Fibroblast of pulmonary artery (primary cell): ENCODE measurements around the gene PACS2.
A peak's percentile ranks its signal among the peaks of the same experiment; 100 is the strongest.

ENCODE experiments used
- DNase-seq: peaks from one replicate; pipeline ENCODE4 v3.0.0-alpha.2; 2010; ENCODE audit warnings: low read depth
- H3K4me3 ChIP-seq: replicated peaks from 2 replicates; pipeline ENCODE4 v1.5.1; 2011; ENCODE audit warnings: low read depth, mild to moderate bottlenecking, control low read depth, low read length, moderate library complexity
- TF ChIP-seq, protein P1 (sequence below): IDR thresholded peaks from 2 replicates; pipeline ENCODE4 v1.5.1; 2011; ENCODE audit warnings: mild to moderate bottlenecking, control low read depth, low read length, inconsistent platforms; ENCODE audit errors: missing control alignments

The PACS2 gene

DNA sequence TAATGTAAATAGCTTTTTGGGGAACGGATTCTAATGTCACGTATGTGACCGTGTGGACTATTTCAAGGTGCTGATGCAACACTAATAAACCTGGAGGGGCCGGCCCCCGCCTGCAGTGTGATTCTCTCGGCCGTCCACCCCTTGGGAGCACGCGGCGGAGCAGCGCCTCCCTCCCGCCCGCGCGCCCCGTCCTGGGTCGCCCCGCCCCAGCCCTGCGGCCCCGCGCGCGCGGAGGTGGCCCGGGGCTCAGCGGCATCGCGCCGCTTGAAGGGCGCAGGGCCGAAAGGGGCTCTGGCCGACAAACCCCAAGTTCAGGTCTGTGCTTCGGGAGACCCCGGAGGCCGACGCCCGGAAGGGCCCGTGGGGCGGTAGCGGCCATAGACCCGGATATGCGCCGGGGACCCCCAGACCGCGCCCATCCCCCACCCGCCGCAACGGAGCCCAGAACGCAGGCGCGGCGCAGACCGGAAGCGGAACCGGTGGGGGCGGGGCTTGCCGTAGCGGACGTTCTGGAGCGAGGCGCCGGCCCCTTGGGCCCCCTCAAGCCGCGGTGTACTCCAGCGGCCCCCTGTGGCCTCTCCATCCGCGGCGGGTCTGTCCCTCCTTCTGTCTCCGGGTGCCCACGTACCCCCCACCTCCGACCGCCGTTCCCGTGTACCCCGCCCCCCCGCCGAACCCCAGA is 83.6 kb downstream of the PACS2 start, which contains the start of gene TEX22:
TSS of gene TEX22 (plus strand) at position 495 of the 682 bp plus-strand sequence. CDS start 803 bp downstream, outside the sequence.
- peak; percentile 81 for DNase-seq
- TF ChIP-seq, protein P1, sequence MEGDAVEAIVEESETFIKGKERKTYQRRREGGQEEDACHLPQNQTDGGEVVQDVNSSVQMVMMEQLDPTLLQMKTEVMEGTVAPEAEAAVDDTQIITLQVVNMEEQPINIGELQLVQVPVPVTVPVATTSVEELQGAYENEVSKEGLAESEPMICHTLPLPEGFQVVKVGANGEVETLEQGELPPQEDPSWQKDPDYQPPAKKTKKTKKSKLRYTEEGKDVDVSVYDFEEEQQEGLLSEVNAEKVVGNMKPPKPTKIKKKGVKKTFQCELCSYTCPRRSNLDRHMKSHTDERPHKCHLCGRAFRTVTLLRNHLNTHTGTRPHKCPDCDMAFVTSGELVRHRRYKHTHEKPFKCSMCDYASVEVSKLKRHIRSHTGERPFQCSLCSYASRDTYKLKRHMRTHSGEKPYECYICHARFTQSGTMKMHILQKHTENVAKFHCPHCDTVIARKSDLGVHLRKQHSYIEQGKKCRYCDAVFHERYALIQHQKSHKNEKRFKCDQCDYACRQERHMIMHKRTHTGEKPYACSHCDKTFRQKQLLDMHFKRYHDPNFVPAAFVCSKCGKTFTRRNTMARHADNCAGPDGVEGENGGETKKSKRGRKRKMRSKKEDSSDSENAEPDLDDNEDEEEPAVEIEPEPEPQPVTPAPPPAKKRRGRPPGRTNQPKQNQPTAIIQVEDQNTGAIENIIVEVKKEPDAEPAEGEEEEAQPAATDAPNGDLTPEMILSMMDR = peak; percentile 9
- H3K4me3 ChIP-seq = peak within 1 kb of the TSS; percentile 72

DNA sequence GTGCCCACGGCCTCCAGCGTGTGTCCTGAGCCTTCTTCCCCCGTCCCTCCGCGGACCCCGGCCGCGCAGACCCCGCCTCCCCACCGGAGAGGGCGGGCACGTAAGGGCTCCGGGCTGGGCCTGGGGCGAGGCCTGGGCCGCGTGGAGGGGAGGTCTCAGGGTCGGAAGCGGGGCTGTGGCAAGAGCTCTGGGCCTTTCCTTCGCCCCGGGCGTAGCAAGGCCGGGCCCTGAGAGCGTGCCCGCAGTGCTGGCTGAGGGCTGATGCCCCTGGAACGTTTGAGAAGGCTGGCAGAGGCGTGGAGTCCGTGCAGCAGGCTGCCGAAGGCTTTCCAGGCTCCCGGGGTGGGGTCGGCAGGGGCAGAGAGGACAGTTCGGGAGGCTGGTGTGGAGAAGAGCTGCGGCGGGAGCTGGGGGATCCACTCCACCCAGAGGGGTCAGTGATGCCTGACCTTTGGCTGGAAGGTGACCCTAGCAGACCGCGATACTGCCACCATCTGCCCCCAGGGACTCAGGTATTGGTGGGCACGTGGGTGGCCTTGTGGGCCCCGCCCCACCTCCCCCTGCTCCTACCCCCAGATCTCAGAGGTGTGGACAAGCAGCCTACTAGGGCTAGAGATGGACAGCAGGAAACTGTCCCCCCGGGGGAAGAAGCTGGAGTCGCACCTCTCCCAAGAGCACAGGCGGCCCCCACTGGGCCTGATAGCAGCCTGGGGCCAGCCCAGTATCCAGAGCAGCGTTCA is 84.3 kb downstream of the PACS2 start:
- peak overlapping the region; percentile 72 for H3K4me3 ChIP-seq
- TF ChIP-seq, protein P1 = no peak
- peak; percentile 39 for DNase-seq

DNA sequence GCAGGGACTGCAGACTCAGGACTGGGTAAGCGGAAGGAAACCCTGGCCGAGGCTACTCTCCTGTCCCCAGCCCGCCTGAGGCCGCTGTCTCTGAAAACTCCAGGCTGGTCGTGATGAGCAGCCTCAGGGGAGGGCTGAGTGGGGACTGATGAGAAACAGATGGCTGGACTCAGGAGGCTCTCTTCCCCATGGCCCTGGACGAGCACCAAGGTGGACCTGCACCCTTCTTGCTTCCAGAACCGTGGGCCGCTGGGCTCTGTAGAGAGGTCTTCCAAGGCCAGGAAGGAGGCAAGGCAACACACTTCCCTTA is 84.9 kb downstream of the PACS2 start:
- H3K4me3 ChIP-seq = peak overlapping the region; percentile 72
- TF ChIP-seq, protein P1 = no peak

DNA sequence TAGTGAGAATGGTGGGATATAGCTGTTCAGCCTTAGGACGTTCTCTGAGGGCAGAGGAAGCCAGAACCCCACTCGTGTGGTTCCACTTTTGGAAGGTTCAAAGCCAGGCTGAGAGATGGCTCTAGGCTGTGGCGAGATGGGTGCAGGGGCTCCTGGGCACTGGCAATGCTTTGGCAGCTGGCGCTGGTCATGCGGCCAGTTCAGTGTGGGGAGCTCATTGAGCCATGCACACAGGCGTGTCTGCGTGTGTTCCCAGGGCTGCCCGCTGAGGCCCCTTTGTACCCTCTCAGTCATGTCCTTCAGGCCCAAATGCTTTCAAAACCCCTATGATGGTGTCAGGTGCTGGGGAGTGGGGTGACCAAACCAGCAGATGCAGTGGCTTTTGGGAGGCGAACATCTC is 85.5 kb downstream of the PACS2 start:
- no peak for DNase-seq
- TF ChIP-seq, protein P1 = no peak
- H3K4me3 ChIP-seq = no peak overlapping the region

More for the DNA sequence above, 84.9 kb downstream of the PACS2 start:
- DNase-seq = no peak

DNA sequence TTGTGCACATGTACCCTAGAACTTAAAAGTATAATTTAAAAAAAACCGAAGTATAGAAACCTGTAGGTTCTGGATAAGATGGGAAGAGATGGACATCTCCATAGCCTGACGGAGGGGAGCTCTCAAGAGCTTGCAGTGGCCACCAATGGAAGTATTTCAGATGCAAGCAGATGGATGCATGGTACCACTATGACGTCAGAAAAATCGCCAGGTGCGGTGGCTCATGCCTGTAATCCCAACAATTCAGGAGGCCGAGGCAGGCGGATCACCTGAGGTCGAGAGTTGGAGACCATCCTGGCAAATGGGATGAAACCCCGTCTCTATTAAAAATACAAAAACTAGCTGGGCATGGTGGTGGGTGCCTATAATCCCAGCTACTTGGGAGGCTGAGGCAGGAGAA is 87.2 kb downstream of the PACS2 start:
- DNase-seq = no peak
- TF ChIP-seq, protein P1 = no peak

DNA sequence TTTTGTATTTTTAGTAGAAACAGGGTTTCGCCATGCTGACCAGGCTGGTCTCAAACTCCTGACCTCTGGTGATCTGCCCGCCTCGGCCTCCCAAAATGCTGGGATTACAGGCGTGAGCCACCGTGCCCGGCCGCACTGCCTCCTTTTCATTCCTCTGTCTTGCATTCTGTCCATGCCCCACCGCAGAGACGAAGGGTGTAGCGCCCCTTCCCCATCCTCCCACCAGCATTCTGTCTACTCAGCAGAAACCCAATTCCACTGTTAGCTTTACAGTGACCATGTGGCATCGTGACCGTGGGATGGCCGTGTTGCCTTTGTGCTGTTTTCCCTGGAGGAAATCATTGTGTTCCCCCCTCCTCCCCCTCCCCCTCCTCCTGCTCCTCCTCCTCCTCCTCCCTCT is 94.0 kb downstream of the PACS2 start:
- no peak overlapping the region for H3K4me3 ChIP-seq
- no peak for DNase-seq
- TF ChIP-seq, protein P1 = no peak

More for the DNA sequence above, 87.2 kb downstream of the PACS2 start:
- H3K4me3 ChIP-seq = no peak overlapping the region

DNA sequence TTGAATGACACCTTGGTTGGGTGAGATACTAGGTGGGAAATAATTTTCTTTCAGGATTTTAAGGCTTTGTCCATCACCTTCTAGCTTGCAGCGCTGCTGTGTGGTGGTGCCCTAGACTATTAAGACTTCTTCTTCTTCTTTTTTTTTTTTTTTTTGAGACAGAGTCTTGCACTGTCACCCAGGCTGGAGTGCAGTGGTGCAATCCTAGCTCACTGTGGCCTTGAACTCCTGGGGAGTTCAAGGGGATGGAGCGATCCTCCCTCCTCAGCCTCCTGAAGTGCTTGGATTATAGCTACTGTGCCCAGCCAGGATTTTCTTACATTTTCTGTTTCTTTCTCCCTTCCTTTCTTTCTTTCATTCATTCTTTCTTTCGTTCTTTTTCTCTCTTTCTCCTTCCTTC is 94.8 kb downstream of the PACS2 start:
- H3K4me3 ChIP-seq = no peak overlapping the region
- no peak for DNase-seq

More for the DNA sequence above, 94.8 kb downstream of the PACS2 start:
- TF ChIP-seq, protein P1 = no peak
